Ramos (cell line): Measurements from ENCODE around the gene SYT15.
"Not testable (repeated sequence)": the region's sequence is repeated elsewhere in the genome, so short reads cannot be mapped to it uniquely, and the experiment has no call there.

Source experiments
- in situ Hi-C: fragments of 300-500 bp; cut with MboI; formaldehyde crosslinking; loops from one replicate; pipeline ENCODE4 v1.14.3; 2022; ENCODE audit warnings: low sequenced_read_pairs; ENCODE audit not compliant: unreplicated experiment

SYT15 gene

DNA sequence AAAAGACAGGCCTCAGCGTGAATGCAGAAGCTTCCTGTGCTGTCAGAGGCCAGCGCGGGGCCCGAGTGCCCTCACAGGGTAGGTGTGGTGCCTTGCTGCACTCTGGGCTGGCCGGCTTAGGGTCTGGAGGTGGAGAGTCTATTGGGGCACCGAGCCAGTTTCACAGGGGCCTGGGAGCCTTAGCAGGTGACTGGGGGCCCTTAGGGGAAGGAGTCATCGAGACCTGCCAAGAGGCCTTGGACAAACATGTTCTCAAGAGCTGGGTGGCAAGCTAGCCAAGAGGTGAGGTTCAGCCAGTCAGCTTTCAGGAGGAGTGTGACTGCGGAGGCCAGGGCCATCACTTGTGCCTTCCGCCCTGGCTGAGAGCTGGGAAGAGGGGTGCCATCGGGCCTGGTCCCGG, 3.6 kb downstream of the SYT15 start:
- in situ Hi-C loops: not testable (repeated sequence)

DNA sequence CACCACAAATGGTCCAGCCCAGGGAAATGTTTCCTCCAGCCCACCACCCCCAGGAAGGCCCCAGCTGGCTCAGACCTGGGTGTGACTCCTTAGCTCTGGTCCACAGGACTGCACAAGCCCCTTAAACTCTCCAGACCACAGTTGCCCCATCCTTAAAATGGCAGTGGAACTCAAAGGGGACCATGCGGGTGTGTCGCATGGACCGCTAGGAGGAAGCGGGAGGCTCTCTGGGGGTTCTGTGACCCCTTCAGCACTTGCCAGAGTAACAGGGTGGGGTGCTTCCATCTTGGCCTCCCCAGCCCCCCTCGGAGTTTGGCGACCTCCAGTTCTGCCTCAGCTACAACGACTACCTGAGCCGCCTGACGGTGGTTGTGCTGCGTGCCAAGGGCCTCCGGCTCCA, 5.3 kb downstream of the SYT15 start:
- in situ Hi-C loops: not testable (repeated sequence)

DNA sequence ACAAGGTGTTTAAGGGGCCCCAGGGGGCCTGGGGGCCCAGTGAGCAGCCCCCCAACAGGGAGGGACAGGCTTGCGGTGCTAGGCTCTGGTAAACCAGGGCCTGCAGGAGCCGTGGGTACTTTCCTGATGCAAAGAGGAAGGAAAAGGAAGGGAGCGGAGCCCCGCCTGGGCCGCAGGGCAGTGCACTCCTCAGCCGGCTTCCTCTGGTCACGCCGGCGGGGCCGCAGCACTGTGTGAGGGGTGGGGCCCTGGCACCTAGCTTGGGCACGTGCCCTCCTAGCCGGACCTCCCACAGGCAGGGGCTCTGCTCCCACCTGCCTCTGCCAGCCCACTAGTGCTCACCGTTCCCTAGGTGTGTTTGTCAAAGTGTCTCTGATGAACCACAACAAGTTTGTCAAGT, 6.3 kb downstream of the SYT15 start:
- in situ Hi-C loops: not testable (repeated sequence)

DNA sequence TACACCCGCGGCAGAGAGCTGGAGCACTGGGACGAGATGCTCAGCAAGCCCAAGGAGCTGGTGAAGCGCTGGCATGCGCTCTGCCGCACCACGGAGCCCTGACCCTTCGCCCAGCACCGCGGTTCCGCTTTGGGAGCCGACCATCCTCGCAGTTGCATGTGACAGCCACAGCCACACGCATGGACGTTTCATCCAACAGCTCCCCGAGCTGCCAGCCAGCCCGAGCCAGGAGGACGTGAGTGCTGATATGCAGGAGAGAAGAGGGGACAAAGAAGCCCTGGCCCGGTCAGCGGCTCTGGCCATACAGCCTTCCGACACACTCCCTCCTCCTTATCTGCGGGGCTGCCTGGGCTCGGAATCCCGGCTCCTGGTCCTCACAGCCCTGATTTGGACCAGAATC, 8.6 kb downstream of the SYT15 start:
- in situ Hi-C loops: not testable (repeated sequence)

DNA sequence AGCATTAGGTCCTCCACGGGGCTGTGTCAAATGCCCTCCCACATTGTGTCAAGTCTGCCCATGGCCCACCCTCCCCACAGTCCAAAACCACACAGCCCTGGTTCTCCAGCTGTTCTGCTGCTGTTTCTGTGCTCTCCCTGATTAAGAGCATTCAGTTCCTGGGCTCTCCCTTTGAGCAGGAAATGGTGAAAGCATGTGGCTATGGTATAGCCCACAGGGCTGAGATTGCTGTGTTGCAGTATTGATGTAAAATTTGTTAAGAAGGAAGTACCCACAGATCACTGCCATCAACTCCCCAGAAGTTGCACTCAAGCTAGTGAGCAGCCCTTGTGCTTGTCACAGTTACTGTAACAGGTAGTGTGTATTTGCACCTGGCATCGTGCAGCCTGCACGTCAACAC, 9.3 kb downstream of the SYT15 start:
- in situ Hi-C loops: not testable (repeated sequence)

DNA sequence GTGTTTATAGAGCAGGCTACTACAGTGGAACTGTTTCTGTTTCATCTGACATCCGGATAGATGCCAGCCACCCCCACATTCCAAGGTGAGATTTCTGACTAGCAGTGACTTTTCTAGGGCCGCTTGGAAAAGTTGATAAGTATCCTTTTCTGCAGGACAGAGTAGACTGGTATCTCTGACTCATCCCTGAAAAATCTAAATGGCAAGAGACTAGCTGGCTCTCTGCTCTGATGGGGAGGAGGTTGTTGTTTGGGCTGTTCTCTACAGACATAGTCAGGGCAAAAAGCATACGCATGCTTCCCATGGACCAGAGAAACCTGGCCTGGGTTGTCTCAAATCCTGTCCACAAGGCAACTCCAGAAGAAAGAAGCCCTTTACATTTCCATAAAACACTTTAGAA, 10.7 kb downstream of the SYT15 start:
- in situ Hi-C loops: not testable (repeated sequence)

DNA sequence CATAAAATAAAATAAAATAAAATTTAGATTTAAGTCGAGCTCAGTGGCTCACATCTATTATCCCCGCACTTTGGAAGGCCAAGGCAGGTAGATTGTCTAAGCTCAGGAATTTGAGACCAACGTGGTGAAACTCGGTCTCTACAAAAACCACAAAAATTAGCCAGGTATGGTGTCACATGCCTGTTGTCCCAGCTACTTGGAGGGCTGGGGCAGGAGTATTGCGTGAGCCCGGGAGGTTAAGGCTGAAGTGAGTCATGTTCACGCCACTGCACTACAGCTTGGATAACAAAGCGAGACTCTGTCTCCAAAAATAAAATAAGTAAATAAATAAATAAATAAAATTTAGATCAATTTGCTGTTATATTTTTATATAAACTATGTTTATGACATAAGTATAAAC, 12.1 kb downstream of the SYT15 start:
- in situ Hi-C loops: not testable (repeated sequence)

DNA sequence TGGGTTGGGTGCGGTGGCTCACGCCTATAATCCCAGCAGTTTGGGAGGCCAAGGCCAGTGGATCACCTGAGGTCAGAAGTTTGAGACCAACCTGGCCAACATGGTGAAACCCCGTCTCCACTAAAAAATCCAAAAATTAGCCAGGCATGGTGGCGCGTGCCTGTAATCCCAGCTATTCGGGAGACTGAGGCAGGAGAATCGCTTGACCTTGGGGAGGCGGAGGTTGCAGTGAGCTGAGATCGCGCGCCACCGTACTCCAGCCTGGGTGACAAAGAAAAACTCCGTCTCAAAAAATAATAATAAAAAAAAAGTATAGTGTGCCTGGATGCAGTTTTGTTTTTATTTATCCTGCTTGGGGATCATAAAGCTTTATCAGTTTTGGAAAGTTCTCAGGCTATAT, 14.4 kb downstream of the SYT15 start:
- in situ Hi-C loops: not testable (repeated sequence)

DNA sequence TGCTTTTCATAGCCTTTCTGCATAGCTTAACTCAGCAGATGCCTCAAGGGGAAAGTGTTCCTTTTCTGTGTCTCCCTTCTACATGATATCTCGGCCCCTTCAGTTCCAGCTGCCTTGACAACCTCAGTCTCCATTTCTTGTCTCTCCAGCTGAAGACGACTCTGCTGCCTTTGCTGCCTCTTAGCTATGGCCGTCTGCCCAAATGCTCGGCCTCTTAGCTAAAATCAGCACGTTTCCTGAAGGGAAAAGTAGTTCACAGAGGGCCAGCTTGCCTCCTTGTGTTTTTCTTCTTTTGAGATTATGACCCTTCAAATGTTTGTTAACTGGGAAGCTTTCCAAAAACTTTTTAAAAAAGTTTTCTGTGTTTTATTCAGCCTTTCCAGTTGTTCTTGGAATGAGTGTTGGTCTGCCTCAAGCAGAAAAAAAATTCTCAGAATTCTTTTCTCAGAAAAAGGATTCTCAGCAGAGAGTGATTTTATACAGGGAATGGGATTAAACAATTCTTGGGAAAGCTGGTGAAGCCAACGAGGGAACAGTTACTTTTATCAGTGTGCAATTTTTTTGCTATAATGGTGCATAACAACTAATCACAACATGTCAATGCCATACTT, 15.6 kb downstream of the SYT15 start:
- in situ Hi-C loops: not testable (repeated sequence)

DNA sequence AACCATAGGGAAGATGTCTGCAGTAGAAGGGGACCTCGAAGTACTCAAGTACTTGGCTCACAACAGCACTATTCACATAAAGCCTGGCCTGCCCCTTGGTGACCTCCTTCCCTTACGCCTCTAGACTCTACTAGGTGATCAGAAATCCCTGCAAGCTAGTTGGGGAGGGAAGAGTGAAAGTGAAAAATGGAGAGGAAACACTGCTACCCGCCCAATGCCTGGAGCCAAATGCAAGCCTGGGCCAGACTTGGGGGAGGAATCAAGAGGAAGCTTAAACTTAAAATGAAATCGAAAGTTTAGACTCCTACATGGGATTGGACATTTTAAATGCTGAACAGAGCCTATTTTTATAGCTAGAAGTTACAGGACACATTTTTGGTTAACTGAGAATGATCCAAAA, 17.6 kb downstream of the SYT15 start:
- in situ Hi-C loops: not testable (repeated sequence)

DNA sequence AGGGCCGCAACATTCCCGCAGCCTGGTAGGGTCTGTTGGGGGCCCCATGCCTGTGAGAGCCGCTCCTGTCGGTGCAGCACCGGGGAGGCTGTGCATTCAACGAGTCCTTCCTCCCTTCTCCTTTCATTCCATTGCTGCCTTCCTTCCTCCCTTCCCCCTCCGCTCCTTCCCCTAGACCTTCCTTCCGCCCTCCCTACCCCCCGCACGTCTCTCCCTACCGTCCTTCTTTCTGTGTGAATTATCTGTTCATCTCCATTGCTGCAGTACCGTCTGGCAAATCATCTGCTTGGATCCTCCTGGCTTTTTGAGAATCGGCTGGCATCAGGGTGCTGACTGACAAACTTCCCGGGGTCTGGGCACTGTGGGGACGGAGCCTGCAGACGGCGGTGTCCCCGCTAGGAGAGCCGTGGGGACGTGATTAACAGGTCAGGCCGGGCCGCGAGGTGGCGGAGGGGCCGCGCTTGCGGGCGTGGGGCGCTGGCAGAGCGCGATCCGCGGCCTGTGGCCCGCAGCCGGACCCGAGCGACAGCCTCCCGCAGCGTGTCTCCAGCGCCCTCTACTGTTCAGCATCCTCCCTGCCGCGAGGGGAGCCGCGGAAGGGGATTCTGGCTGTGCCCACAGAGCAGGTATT, 18.8 kb downstream of the SYT15 start:
- in situ Hi-C loops: not testable (repeated sequence)

DNA sequence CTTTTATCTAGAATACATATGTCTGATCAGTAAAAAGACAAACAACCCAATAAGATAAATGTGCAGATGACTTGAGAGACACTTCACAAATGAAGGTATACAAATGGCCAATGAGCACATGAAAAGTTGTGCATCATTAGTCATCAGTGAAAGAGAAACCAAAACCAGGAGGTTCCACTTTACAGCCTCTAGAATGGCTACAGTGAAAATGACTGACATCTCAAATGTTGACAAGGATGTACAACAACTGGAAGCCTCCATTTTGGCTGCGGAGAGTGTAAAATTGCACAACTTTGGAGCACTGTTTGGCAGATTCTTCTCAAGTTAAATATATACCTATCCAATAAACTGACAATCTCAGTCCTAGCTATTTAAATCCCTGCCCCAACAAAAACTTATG, 21.6 kb downstream of the SYT15 start:
- in situ Hi-C loops: not testable (repeated sequence)

DNA sequence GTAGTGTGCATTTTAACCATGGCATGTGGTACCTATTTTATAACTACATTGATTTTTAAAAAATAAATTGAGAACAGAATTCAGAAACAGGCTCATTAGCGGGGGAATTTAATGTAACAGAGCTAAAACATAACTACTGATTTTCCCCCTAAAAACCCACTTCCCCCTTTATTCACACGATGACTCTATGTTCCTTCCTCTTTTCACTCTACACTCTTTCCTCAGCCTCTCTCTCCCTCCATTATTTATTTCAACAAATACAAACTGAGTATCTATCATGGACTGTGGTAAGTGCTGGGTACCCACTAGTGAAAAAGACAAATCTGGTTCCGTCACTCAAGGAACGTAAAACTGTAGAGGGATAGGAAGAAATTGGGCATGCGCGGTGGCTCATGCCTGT, 36.6 kb downstream of the SYT15 start:
- in situ Hi-C loops: not testable (repeated sequence)

DNA sequence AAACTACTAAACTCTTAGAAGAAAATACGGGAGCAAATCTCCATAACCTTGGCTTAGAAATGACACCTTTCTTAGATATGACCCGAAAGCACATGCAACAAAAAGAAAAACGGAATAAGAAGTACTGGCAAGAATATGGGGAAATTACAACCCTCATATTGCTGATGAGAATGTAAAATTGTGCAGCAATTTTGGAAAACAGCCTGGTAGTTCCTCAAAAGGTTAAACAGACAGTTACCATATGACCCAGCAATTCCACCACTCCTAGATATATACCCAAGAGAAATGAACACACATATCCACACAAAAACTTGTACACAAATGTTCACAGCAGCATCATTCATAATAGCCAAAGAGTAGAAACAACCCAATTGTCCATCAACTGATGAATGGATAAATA, 37.3 kb downstream of the SYT15 start:
- in situ Hi-C loops: not testable (repeated sequence)

DNA sequence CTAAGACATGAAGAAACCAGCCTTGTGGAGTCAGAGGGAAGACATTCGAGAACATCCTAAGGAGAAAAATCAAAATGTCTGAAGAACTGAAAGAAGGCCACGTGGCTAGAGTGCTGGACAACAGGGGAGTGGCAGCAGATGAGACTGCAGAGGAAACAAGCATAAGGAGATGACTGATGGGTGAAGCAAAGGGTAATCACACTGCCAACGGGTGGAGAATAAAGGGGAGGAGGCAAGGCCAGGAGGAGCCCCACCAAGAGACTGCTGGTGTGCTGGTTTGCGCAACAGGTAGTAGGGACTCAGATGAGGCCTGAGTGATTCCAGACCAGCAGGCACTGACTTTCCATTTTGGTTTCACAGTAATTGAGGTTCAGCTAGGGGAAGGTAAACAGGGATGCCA, 38.2 kb downstream of the SYT15 start:
- in situ Hi-C loops: not testable (repeated sequence)

DNA sequence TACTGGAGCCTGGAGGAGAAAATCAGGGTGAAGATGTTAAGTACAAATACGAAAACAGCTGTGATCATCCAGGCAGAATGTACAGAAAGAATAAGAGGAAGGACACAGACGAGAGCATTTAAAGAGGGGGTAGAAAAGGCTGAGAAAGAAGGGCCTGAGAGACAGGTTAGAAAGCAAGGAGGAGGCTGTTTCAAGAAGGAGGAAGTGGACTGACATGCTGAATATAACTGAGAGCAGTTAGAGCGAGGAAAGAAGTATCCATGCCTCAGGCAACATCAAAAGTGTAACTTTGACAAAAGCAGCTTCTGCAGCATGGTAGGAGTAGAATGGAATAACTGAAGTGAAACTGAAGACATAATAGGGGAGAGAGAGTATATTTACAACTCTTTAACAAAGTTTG, 39.0 kb downstream of the SYT15 start:
- in situ Hi-C loops: not testable (repeated sequence)

DNA sequence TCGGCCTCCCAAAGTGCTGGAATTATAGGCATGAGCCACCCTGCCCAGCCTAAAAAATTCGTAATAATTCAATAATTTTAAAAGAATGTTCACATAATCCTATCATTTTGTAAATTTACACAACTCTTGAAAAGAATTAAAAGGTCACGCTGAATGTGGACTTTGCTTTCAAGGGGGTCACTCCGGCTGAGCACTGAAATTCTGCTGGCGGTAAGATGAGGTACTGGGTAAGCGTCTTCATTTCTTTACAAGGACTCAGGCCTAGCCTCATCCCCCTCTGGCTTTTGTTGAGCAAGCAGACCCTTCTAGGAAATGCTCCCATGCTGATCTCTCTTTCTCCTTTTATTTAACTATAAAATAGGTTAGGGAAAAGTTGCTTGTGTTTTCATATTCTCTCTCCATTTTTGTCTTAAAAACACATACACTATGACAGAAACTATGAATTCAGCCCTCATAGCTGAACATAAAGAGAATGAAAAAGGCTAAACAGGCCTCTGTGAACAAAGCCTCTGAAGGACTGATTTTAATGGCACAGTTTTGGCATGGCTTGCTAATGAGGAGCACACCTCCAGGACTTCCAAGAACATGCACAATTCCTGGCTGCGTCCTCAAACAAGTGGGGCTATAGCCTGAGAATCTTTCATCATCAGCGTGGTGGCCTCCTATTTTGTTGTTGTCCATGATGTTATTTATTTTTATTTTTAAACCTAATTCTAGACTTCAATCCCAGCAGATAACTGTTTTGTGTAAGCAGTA, 45.1 kb downstream of the SYT15 start:
- in situ Hi-C loops: not testable (repeated sequence)

DNA sequence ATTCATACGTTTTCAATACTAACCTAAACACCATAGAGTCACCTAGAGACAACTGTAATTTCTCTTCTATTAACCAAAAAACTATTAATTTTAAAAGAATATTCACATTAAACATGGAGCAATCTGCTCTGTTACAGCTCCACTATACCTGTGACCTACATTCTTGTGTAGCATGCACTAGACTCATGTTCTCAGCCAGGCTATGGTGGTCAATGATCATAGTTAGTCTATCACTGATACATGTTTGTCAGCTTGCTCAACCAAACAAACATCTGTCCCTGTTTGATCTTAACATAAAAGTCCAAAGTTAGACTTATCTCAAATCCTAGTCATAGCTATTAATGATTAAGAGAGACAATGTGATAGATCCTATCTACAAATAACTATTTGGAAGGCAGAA, 50.9 kb downstream of the SYT15 start:
- in situ Hi-C loops: not testable (repeated sequence)

DNA sequence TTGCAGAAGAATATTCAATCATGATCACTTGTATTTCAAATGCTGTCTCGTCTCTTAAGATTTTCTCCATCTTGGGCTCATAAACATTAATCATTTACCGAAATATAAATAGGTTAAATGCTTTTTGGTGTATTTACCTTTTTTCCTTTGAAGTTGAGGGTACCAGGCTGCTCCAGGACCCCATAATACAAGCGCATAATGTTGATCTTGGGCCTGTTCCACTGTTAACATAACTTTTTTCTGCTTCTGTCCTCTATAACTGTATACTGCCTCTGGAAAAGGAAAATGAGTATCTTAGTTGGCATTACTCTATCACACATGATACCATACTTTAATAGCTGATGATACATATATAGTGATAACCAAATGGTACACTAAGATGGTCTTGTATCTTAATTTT, 51.9 kb downstream of the SYT15 start:
- in situ Hi-C loops: not testable (repeated sequence)

DNA sequence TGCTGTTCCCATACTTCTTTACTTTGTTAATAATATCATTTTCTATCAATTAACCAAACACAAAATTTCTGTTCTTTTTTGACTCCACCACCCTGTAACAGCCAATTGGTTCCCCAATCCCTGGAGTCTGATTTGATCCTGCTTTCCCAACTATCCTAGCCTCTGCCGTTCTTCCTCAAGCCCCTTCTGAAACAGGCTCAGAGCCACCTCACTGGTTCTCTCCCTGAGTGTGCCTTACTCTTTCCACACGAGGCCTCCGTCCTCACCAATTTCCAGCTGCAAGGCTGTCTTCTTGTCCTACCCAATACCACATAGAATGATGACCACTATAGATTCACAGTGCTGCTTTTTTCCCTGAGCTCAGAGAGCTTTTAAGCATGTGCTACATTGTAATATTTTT, 52.8 kb downstream of the SYT15 start:
- in situ Hi-C loops: not testable (repeated sequence)

DNA sequence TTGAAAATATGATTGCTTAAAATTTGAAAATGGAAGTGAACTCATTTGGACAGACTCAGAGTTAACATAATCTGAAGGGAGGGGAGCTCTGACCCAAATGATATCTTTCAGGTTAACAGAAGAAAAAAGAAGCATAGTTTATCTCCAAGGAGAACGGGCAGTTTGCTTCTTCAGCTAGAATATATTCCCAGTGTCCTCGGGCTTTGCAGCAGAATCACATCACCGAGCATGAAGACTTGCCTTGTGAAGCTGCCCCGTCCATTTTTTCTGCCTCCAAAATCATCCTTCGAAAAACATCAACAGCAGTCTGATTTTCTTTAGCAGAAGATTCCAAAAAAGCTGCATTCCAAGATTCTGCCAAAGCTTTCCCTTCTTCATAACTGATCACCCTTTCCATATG, 55.8 kb downstream of the SYT15 start:
- in situ Hi-C loops: not testable (repeated sequence)
